Measurements from ENCODE around the gene CELA2A. TPM values are rescaled to one million over a fixed set of nuclear protein-coding genes. Genes with fewer than 3 reads are reported as not detected.

Gene CELA2A
- total RNA-seq, 1 donor: not detected

- H3K4me3 ChIP-seq (ENCODE audit: low read depth, low read length): no peak overlapping the region
- TF ChIP-seq CTCF (IDR thresholded peaks at IDR 0.05; ENCODE audit: insufficient read depth, low read length): no peak
- DNase-seq (ENCODE audit: low read depth): no peak
Measured at GRCh38 chr1:15439325-15439724, 17.2 kb upstream of the CELA2A start.

GRCh38 chr1:15440357-15440756 lies 16.2 kb upstream of the CELA2A start:
- DNase-seq (ENCODE audit: low read depth): no peak
- H3K4me3 ChIP-seq (ENCODE audit: low read depth, low read length): no peak overlapping the region
- TF ChIP-seq CTCF (IDR thresholded peaks at IDR 0.05; ENCODE audit: insufficient read depth, low read length): no peak

GRCh38 chr1:15441247-15441646 lies 15.3 kb upstream of the CELA2A start:
- H3K4me3 ChIP-seq (ENCODE audit: low read depth, low read length): no peak overlapping the region
- DNase-seq (ENCODE audit: low read depth): no peak
- no peak for TF ChIP-seq CTCF (IDR thresholded peaks at IDR 0.05; ENCODE audit: insufficient read depth, low read length)

GRCh38 chr1:15442119-15442518 lies 14.4 kb upstream of the CELA2A start:
- no peak overlapping the region for H3K4me3 ChIP-seq (ENCODE audit: low read depth, low read length)
- DNase-seq (ENCODE audit: low read depth): no peak
- no peak for TF ChIP-seq CTCF (IDR thresholded peaks at IDR 0.05; ENCODE audit: insufficient read depth, low read length)

GRCh38 chr1:15442759-15443158 lies 13.8 kb upstream of the CELA2A start:
- DNase-seq (ENCODE audit: low read depth): no peak
- TF ChIP-seq CTCF (IDR thresholded peaks at IDR 0.05; ENCODE audit: insufficient read depth, low read length): no peak
- H3K4me3 ChIP-seq (ENCODE audit: low read depth, low read length): no peak overlapping the region

GRCh38 chr1:15443281-15443680 lies 13.3 kb upstream of the CELA2A start:
- no peak for TF ChIP-seq CTCF (IDR thresholded peaks at IDR 0.05; ENCODE audit: insufficient read depth, low read length)
- H3K4me3 ChIP-seq (ENCODE audit: low read depth, low read length): no peak overlapping the region
- DNase-seq (ENCODE audit: low read depth): no peak
